Measurements from ENCODE around the gene PRDM15.

DNA sequence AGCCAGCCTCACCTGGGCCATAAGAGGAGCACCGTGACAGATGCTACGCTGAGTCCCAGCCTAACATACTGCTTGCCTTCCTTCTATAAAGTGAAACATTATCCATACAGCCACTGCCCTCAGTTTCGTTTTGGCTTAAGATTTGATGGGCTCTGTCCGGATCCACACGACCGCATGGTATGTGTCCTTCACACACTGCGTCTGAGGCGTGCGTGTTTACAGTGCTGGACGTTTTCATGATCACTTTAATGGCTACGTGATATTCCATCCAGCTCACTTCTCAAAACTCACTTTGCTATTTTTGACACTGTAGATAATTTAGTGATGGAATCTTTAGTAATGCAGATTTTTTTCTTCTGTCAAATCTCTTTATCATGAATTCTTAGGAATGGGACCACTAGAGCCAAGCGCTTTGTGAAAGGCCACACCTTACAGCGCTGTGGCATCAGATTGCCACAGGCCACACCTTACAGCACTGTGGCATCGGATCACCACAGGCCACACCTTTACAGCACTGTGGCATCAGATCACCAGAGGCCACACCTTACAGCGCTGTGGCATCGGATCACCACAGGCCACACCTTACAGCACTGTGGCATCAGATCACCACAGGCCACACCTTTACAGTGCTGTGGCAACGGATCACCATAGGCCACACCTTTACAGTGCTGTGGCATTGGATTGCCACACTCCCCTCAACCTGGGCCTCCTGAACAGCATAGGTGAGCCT is 47.1 kb downstream of the PRDM15 start:
- TF ChIP-seq, protein P1, sequence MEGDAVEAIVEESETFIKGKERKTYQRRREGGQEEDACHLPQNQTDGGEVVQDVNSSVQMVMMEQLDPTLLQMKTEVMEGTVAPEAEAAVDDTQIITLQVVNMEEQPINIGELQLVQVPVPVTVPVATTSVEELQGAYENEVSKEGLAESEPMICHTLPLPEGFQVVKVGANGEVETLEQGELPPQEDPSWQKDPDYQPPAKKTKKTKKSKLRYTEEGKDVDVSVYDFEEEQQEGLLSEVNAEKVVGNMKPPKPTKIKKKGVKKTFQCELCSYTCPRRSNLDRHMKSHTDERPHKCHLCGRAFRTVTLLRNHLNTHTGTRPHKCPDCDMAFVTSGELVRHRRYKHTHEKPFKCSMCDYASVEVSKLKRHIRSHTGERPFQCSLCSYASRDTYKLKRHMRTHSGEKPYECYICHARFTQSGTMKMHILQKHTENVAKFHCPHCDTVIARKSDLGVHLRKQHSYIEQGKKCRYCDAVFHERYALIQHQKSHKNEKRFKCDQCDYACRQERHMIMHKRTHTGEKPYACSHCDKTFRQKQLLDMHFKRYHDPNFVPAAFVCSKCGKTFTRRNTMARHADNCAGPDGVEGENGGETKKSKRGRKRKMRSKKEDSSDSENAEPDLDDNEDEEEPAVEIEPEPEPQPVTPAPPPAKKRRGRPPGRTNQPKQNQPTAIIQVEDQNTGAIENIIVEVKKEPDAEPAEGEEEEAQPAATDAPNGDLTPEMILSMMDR (conservative IDR thresholded peaks at IDR 0.05 in 1 of 2, IDR thresholded peaks at IDR 0.05 in 1 of 2; ENCODE audit: low read depth in 1 of 2, low read length in 2 of 2), result no peak
- no peak for TF ChIP-seq EZH2 (IDR thresholded peaks at IDR 0.05; ENCODE audit: low read length, missing control alignments)

Measured in fibroblast of lung (primary cell).